H9 (cell line): ENCODE measurements around the gene IL31. TPM values are rescaled to one million over a fixed set of nuclear protein-coding genes. Genes with fewer than 3 reads are reported as not detected.

ENCODE experiments used
- DNase-seq: peaks from one replicate; pipeline ENCODE4 v3.0.0-alpha.2; 2017
- H2AFZ ChIP-seq: one replicate; pipeline ENCODE4 v1.6.1; 2013; ENCODE audit warnings: mild to moderate bottlenecking, low read length, control low read depth, moderate library complexity
- H2AK5ac ChIP-seq: 2 replicates; pipeline ENCODE4 v1.6.1; 2013; ENCODE audit warnings: low read length, control low read depth, mixed read lengths; ENCODE audit not compliant: insufficient read length
- H2BK120ac ChIP-seq: one replicate; pipeline ENCODE4 v1.6.1; 2013; ENCODE audit warnings: low read depth, mild to moderate bottlenecking, low read length, control low read depth, inconsistent platforms; ENCODE audit not compliant: poor library complexity, severe bottlenecking
- H2BK12ac ChIP-seq: 2 replicates; pipeline ENCODE4 v1.6.1; 2013; ENCODE audit warnings: low read length, control low read depth, mixed read lengths, low read depth; ENCODE audit not compliant: insufficient read length
- H2BK15ac ChIP-seq: 2 replicates; pipeline ENCODE4 v1.6.1; 2013; ENCODE audit warnings: low read depth, low read length, control low read depth
- H2BK20ac ChIP-seq: one replicate; pipeline ENCODE4 v1.6.1; 2013; ENCODE audit warnings: low read depth, mild to moderate bottlenecking, low read length, control low read depth, inconsistent platforms; ENCODE audit not compliant: poor library complexity, severe bottlenecking
- H2BK5ac ChIP-seq: 2 replicates; pipeline ENCODE4 v1.6.1; 2013; ENCODE audit warnings: low read length, control low read depth, mixed read lengths; ENCODE audit not compliant: insufficient read length
- H3K14ac ChIP-seq: 2 replicates; pipeline ENCODE4 v1.6.1; 2013; ENCODE audit warnings: low read length, control low read depth; ENCODE audit not compliant: insufficient read depth
- H3K18ac ChIP-seq: 2 replicates; pipeline ENCODE4 v1.6.1; 2013; ENCODE audit warnings: low read depth, mild to moderate bottlenecking, mixed read lengths, low read length, control low read depth; ENCODE audit not compliant: insufficient read length
- H3K23ac ChIP-seq: 2 replicates; pipeline ENCODE4 v1.6.1; 2013; ENCODE audit warnings: low read length, control low read depth, mixed read lengths, low read depth; ENCODE audit not compliant: insufficient read length
- H3K23me2 ChIP-seq: 2 replicates; pipeline ENCODE4 v1.6.1; 2013; ENCODE audit warnings: low read depth, mild to moderate bottlenecking, mixed read lengths, low read length, control low read depth; ENCODE audit not compliant: insufficient read length, poor library complexity, severe bottlenecking
- H3K27ac ChIP-seq: 2 replicates; pipeline ENCODE4 v1.5.1; 2013; ENCODE audit warnings: low read length, control low read depth, mixed read lengths, low read depth; ENCODE audit not compliant: insufficient read length
- H3K27me3 ChIP-seq: 2 replicates; pipeline ENCODE4 v1.6.1; 2013; ENCODE audit warnings: low read length, control low read depth, inconsistent platforms; ENCODE audit not compliant: insufficient read depth
- H3K4ac ChIP-seq: 2 replicates; pipeline ENCODE4 v1.6.1; 2013; ENCODE audit warnings: low read depth, mild to moderate bottlenecking, control low read depth, inconsistent platforms, low read length, moderate library complexity
- H3K4me1 ChIP-seq: 2 replicates; pipeline ENCODE4 v1.6.1; 2013; ENCODE audit warnings: low read length, control low read depth, inconsistent platforms; ENCODE audit not compliant: insufficient read depth
- H3K4me2 ChIP-seq: 2 replicates; pipeline ENCODE4 v1.6.1; 2013; ENCODE audit warnings: low read length, control low read depth, mixed read lengths; ENCODE audit not compliant: insufficient read length, insufficient read depth
- H3K56ac ChIP-seq: 2 replicates; pipeline ENCODE4 v1.6.1; 2013; ENCODE audit warnings: low read depth, mild to moderate bottlenecking, mixed read lengths, low read length, control low read depth; ENCODE audit not compliant: insufficient read length
- H3K79me1 ChIP-seq: 2 replicates; pipeline ENCODE4 v1.6.1; 2013; ENCODE audit warnings: low read depth, mild to moderate bottlenecking, moderate library complexity, low read length, control low read depth, inconsistent platforms; ENCODE audit not compliant: insufficient read depth, poor library complexity, severe bottlenecking
- H3K79me2 ChIP-seq: 2 replicates; pipeline ENCODE4 v1.6.1; 2013; ENCODE audit warnings: low read length, control low read depth, inconsistent platforms; ENCODE audit not compliant: insufficient read depth
- H3K9ac ChIP-seq: 2 replicates; pipeline ENCODE4 v1.6.1; 2013; ENCODE audit warnings: low read length, control low read depth, mixed read lengths; ENCODE audit not compliant: insufficient read length; ENCODE audit errors: extremely low read depth
- H3K9me3 ChIP-seq: one replicate; pipeline ENCODE4 v1.6.1; 2013; ENCODE audit warnings: low read depth, low read length, inconsistent platforms; ENCODE audit not compliant: control insufficient read depth
- H3T11ph ChIP-seq: one replicate; pipeline ENCODE4 v1.6.1; 2013; ENCODE audit warnings: mild to moderate bottlenecking, low read length, control low read depth, inconsistent platforms
- H4K20me1 ChIP-seq: one replicate; pipeline ENCODE4 v1.6.1; 2013; ENCODE audit not compliant: control insufficient read depth, insufficient read length, insufficient read depth
- H4K5ac ChIP-seq: 2 replicates; pipeline ENCODE4 v1.6.1; 2013; ENCODE audit warnings: low read depth, mild to moderate bottlenecking, mixed read lengths, low read length, control low read depth; ENCODE audit not compliant: insufficient read length
- H4K8ac ChIP-seq: replicated peaks from 2 replicates; pipeline ENCODE4 v1.6.1; 2013; ENCODE audit warnings: low read length, control low read depth, mixed read lengths, low read depth; ENCODE audit not compliant: insufficient read length
- H4K91ac ChIP-seq: 2 replicates; pipeline ENCODE4 v1.6.1; 2013; ENCODE audit warnings: low read depth, mild to moderate bottlenecking, moderate library complexity, mixed read lengths, low read length, control low read depth; ENCODE audit not compliant: insufficient read length
- H3K27ac Mint-ChIP-seq, 3 experiments: 2 replicates in 2 of 3; 3 replicates in 1 of 3; pipeline ENCODE4 v1.8.0; 2020 to 2021; ENCODE audit warnings: mixed read lengths in 3 of 3, mild to moderate bottlenecking in 1 of 3, moderate library complexity in 1 of 3
- H3K27me3 Mint-ChIP-seq: 2 replicates; pipeline ENCODE4 v1.8.0; 2021; ENCODE audit warnings: low read depth, mild to moderate bottlenecking, moderate library complexity, mixed read lengths
- H3K36me3 Mint-ChIP-seq, 3 experiments: 2 replicates in 2 of 3; 3 replicates in 1 of 3; pipeline ENCODE4 v1.8.0; 2020 to 2021; ENCODE audit warnings: low read depth in 3 of 3, mixed read lengths in 3 of 3; ENCODE audit not compliant: insufficient read depth in 1 of 3
- H3K4me1 Mint-ChIP-seq, 2 experiments: 2 replicates each; pipeline ENCODE4 v1.8.0; 2020; ENCODE audit warnings: mixed read lengths in 2 of 2
- H3K4me3 Mint-ChIP-seq, 2 experiments: 2 replicates in 1 of 2; 3 replicates in 1 of 2; pipeline ENCODE4 v1.8.0; 2020 to 2021; ENCODE audit warnings: mild to moderate bottlenecking in 2 of 2, mixed read lengths in 2 of 2, moderate library complexity in 1 of 2
- H3K9me3 Mint-ChIP-seq, 2 experiments: 2 replicates in 1 of 2; 3 replicates in 1 of 2; pipeline ENCODE4 v1.8.0; 2020; ENCODE audit warnings: mild to moderate bottlenecking in 2 of 2, mixed read lengths in 2 of 2, moderate library complexity in 1 of 2
- WGBS: extraction: QIAGEN DNeasy Blood & Tissue Kit; methylation state at CpG from one replicate; pipeline ENCODE4 v1.1.7; 2013; ENCODE audit warnings: missing lambda C conversion rate, low lambda C conversion rate, mixed read lengths; ENCODE audit not compliant: insufficient read length; ENCODE audit errors: extremely low coverage; 5-methylcytosine and 5-hydroxymethylcytosine counted together
- total RNA-seq: library from RNA; stranded (reverse); gene quantifications from 2 replicates; pipeline ENCODE4 v1.2.1, GENCODE V29; 2021
- TF ChIP-seq, protein P1 (sequence below): fragments of 200-600 bp; sonication (generic); conservative IDR thresholded peaks from 3 replicates; pipeline ENCODE4 v1.8.0; 2021; ENCODE audit warnings: antibody characterized with exemption, mild to moderate bottlenecking

The IL31 gene
- total RNA-seq, 1 experiment from 2014 or later: not detected

DNA sequence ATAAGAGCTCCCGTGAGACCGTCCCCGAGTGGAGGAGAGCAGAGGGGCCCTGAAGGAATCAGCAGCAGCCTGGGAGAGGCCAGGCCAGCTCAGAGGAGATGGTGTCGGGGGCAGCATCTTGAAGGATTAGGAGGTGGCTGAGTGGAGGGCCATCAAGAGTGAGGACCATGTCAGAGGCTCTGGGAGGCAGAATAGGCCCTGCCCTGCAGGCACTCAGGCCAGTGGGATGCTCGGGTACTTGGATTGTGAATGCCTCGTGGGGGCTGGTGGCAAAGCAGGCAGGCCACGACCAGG, 47.7 kb downstream of the IL31 start:
- no peak overlapping the region for H3K56ac ChIP-seq
- H2AK5ac ChIP-seq: no peak overlapping the region
- no peak overlapping the region for H4K8ac ChIP-seq
- no peak overlapping the region for H3K23ac ChIP-seq
- no peaks in the 10 kb centered on the region for H3K79me1 ChIP-seq
- no peak overlapping the region for H4K91ac ChIP-seq
- H2BK5ac ChIP-seq: no peak overlapping the region
- no peak overlapping the region for H2BK120ac ChIP-seq
- DNase-seq: no peak
- H2BK15ac ChIP-seq: no peak overlapping the region
- H2BK12ac ChIP-seq: no peak overlapping the region
- no peak overlapping the region; the same call in 1 of the 2 replicates for H3K14ac ChIP-seq
- H3K9me3 Mint-ChIP-seq: no peaks in the 10 kb centered on the region
- H3K27ac ChIP-seq: no peak overlapping the region
- no peak overlapping the region for H3K4me3 Mint-ChIP-seq
- no peaks in the 10 kb centered on the region for H3K27me3 Mint-ChIP-seq
- H3K27ac Mint-ChIP-seq: peak overlapping the region; percentile 22 to 82 (median 50); a peak in 5 of 7 replicates
- H3K23me2 ChIP-seq: no peaks in the 10 kb centered on the region
- no peak overlapping the region for H3T11ph ChIP-seq
- H3K27me3 ChIP-seq: no peaks in the 10 kb centered on the region
- TF ChIP-seq, protein P1, sequence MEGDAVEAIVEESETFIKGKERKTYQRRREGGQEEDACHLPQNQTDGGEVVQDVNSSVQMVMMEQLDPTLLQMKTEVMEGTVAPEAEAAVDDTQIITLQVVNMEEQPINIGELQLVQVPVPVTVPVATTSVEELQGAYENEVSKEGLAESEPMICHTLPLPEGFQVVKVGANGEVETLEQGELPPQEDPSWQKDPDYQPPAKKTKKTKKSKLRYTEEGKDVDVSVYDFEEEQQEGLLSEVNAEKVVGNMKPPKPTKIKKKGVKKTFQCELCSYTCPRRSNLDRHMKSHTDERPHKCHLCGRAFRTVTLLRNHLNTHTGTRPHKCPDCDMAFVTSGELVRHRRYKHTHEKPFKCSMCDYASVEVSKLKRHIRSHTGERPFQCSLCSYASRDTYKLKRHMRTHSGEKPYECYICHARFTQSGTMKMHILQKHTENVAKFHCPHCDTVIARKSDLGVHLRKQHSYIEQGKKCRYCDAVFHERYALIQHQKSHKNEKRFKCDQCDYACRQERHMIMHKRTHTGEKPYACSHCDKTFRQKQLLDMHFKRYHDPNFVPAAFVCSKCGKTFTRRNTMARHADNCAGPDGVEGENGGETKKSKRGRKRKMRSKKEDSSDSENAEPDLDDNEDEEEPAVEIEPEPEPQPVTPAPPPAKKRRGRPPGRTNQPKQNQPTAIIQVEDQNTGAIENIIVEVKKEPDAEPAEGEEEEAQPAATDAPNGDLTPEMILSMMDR: no peak
- H4K5ac ChIP-seq: no peak overlapping the region
- 0 out of 2 replicates have a peak, but pooled peaks cover 4% of the 10 kb centered on the region for H3K4me1 ChIP-seq
- no peak overlapping the region for H3K18ac ChIP-seq
- H3K9me3 ChIP-seq: no peaks in the 10 kb centered on the region
- no CpG with 5 or more reads among the region's 7 CpGs for WGBS
- H3K9ac ChIP-seq: no peak overlapping the region
- H2BK20ac ChIP-seq: no peak overlapping the region
- H3K4me1 Mint-ChIP-seq: peaks cover 19 to 20% of the 10 kb centered on the region in 2 experiments
- no peak overlapping the region for H3K4ac ChIP-seq
- H3K4me2 ChIP-seq: no peak overlapping the region
- H3K36me3 Mint-ChIP-seq: peaks cover 10 to 29% (median 11%) of the 10 kb centered on the region in 3 experiments
- H3K79me2 ChIP-seq: no peaks in the 10 kb centered on the region; the same call in 1 of the 2 replicates
- peaks cover 2% of the 10 kb centered on the region for H4K20me1 ChIP-seq
- no peak overlapping the region for H2AFZ ChIP-seq
